ENCODE data around the gene ST7. TPM values are rescaled to one million over a fixed set of nuclear protein-coding genes. Genes with fewer than 3 reads are reported as not detected.

Gene ST7
- total and polyA plus RNA-seq, 2 donors (not counting 3 experiments of a cell fraction or from before 2014, with no cell fraction given), result 18.6 to 24.9 TPM

DNA sequence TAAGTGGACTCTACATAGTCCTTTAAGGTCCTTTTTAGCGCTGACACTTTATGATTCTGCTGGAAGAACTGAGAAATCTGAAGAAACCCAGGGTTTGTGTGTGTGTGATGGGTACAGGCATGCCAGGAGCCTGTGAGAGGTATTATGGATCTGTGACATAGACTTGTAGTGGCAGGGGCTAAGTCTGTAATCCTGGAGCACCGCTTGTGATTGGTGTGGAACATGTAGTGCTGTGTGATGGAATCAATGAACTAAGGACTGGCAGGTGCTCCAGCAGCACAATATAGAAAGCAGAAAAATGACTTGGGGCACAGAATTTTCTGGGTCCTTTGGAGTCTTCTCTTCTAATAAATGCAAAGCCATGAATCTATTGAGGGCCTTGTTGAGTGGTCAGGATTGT lies 163.9 kb downstream of the ST7 start:
- TF ChIP-seq, protein P1, sequence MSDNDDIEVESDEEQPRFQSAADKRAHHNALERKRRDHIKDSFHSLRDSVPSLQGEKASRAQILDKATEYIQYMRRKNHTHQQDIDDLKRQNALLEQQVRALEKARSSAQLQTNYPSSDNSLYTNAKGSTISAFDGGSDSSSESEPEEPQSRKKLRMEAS (IDR thresholded peaks at IDR 0.05; ENCODE audit: insufficient read depth, insufficient read length), result no peak
- no peak for TF ChIP-seq POLR2AphosphoS5 (IDR thresholded peaks at IDR 0.05; ENCODE audit: insufficient read depth, low read depth, low read length)
- TF ChIP-seq JUN (IDR thresholded peaks at IDR 0.05; ENCODE audit: borderline replicate concordance, insufficient read depth, insufficient read length, low read depth), result no peak
- TF ChIP-seq POLR2A (IDR thresholded peaks at IDR 0.05; ENCODE audit: low read depth, low read length), result no peak
- no peak for TF ChIP-seq MYC (IDR thresholded peaks at IDR 0.05; ENCODE audit: low read depth, low read length)
- TF ChIP-seq FOS (IDR thresholded peaks at IDR 0.05; ENCODE audit: borderline replicate concordance, insufficient read depth, low read length), result no peak
- TF ChIP-seq EZH2 (IDR thresholded peaks at IDR 0.05; ENCODE audit: borderline replicate concordance, low read depth, low read length, severe bottlenecking), result no peak
- TF ChIP-seq GATA2 (IDR thresholded peaks at IDR 0.05; ENCODE audit: insufficient read depth, insufficient read length, low read depth, low read length), result no peak
- TF ChIP-seq, protein P2, sequence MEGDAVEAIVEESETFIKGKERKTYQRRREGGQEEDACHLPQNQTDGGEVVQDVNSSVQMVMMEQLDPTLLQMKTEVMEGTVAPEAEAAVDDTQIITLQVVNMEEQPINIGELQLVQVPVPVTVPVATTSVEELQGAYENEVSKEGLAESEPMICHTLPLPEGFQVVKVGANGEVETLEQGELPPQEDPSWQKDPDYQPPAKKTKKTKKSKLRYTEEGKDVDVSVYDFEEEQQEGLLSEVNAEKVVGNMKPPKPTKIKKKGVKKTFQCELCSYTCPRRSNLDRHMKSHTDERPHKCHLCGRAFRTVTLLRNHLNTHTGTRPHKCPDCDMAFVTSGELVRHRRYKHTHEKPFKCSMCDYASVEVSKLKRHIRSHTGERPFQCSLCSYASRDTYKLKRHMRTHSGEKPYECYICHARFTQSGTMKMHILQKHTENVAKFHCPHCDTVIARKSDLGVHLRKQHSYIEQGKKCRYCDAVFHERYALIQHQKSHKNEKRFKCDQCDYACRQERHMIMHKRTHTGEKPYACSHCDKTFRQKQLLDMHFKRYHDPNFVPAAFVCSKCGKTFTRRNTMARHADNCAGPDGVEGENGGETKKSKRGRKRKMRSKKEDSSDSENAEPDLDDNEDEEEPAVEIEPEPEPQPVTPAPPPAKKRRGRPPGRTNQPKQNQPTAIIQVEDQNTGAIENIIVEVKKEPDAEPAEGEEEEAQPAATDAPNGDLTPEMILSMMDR (IDR thresholded peaks at IDR 0.05; ENCODE audit: extremely low read depth in 1 of 2, insufficient read depth in 1 of 2, low read depth in 1 of 2, low read length in 2 of 2), result no peak
- H3K9me3 ChIP-seq (replicated peaks; ENCODE audit: control insufficient read depth, insufficient read depth, low read length), result no peaks in the 10 kb centered on the region
- no peak overlapping the region for H2AFZ ChIP-seq (ENCODE audit: low read depth, low read length)
- H3K27me3 ChIP-seq (ENCODE audit: control insufficient read depth in 2 of 2, insufficient read depth in 2 of 2, low read length in 2 of 2), result no peaks in the 10 kb centered on the region
- ChIA-PET CTCF (interaction anchor here (1.1 to 13.4 kb wide), 4 partner anchors 10 to 187 kb away, joined by 3 to 700 read pairs (median 142); no protein-coding TSS in a partner anchor), POLR2A (no interaction called here)
- BruUV-seq (replicated peaks), result no TSS peak
- FAIRE-seq, result no peak
- dilution Hi-C loops (cut with MboI; ENCODE audit: extremely low pct_ligation_motif_present, low sequenced_read_pairs) (no loop called here), intact Hi-C loops (cut with micrococcal nuclease) (no loop called here)
- no peak overlapping the region for H3K4me2 ChIP-seq (ENCODE audit: insufficient read depth, low read length)
- DNase-seq (ENCODE audit: low read depth, low spot score), result no peak
- H3K27ac ChIP-seq (ENCODE audit: insufficient read depth, low read depth, low read length), result no peak overlapping the region
- peaks cover 8% of the 10 kb centered on the region for H3K4me1 ChIP-seq (ENCODE audit: control insufficient read depth, extremely low read depth, insufficient read depth, low read length)
- no peaks in the 10 kb centered on the region for H4K20me1 ChIP-seq (replicated peaks; ENCODE audit: control insufficient read depth, extremely low read depth, insufficient read depth, low read length)
- no peak overlapping the region for H3K9ac ChIP-seq (replicated peaks; ENCODE audit: extremely low read depth, insufficient read depth, low read length)
- no peaks in the 10 kb centered on the region for H3K9me1 ChIP-seq (replicated peaks; ENCODE audit: control insufficient read depth, extremely low read depth, insufficient read depth, low read length)
- H3K36me3 ChIP-seq (ENCODE audit: control insufficient read depth in 2 of 2, extremely low read depth in 1 of 2, insufficient read depth in 2 of 2, low read length in 2 of 2), result no peaks in the 10 kb centered on the region
- H3K4me3 ChIP-seq (replicated peaks in 1 of 3; ENCODE audit: insufficient read depth in 1 of 3, low read depth in 1 of 3, low read length in 3 of 3), result no peak overlapping the region
- no peaks in the 10 kb centered on the region for H3K79me2 ChIP-seq (ENCODE audit: control insufficient read depth, insufficient read depth, low read length)

Measured in endothelial cell of umbilical vein (primary cell).